ENCODE data around the gene KIAA1755.

The KIAA1755 gene

GRCh38 chr20:38245753-38246152, 14.8 kb downstream of the KIAA1755 start:
- no peak overlapping the region for H3K4me3 Mint-ChIP-seq
- peaks cover 28% of the 10 kb centered on the region for H3K9me3 Mint-ChIP-seq
- H3K36me3 Mint-ChIP-seq (ENCODE audit: low read depth) = peaks cover 15% of the 10 kb centered on the region
- H3K4me1 Mint-ChIP-seq = peaks cover 34% of the 10 kb centered on the region
- H3K27me3 Mint-ChIP-seq (ENCODE audit: low read depth) = peaks cover 7% of the 10 kb centered on the region
- no peak for TF ChIP-seq CTCF (IDR thresholded peaks at IDR 0.05; ENCODE audit: unreplicated experiment in 3 of 3)
- H3K27ac Mint-ChIP-seq = peak overlapping the region in 2 of 3 experiments; percentile 54 to 97

- H3K27ac Mint-ChIP-seq = no peak overlapping the region
- peaks cover 28% of the 10 kb centered on the region for H3K9me3 Mint-ChIP-seq
- peaks cover 7% of the 10 kb centered on the region for H3K27me3 Mint-ChIP-seq (ENCODE audit: low read depth)
- H3K4me3 Mint-ChIP-seq = no peak overlapping the region
- peaks cover 15% of the 10 kb centered on the region for H3K36me3 Mint-ChIP-seq (ENCODE audit: low read depth)
- TF ChIP-seq CTCF (IDR thresholded peaks at IDR 0.05; ENCODE audit: unreplicated experiment in 3 of 3) = no peak
- peaks cover 34% of the 10 kb centered on the region for H3K4me1 Mint-ChIP-seq
Measured at GRCh38 chr20:38243709-38244020, 16.9 kb downstream of the KIAA1755 start.

- H3K36me3 Mint-ChIP-seq (ENCODE audit: low read depth) = peaks cover 15% of the 10 kb centered on the region
- H3K27me3 Mint-ChIP-seq (ENCODE audit: low read depth) = peaks cover 10% of the 10 kb centered on the region
- H3K9me3 Mint-ChIP-seq = peaks cover 28% of the 10 kb centered on the region
- TF ChIP-seq CTCF (IDR thresholded peaks at IDR 0.05; ENCODE audit: unreplicated experiment in 3 of 3) = peak; percentile 12 to 50 (median 16)
- H3K4me3 Mint-ChIP-seq = no peak overlapping the region
- H3K27ac Mint-ChIP-seq = no peak overlapping the region
- peaks cover 31% of the 10 kb centered on the region for H3K4me1 Mint-ChIP-seq
Measured at GRCh38 chr20:38242848-38243708, 17.5 kb downstream of the KIAA1755 start.

GRCh38 chr20:38241201-38241600, 19.3 kb downstream of the KIAA1755 start:
- Mint-ChIP-seq H3K9me3 (peaks cover 28% of the 10 kb centered on the region), H3K4me1 (peaks cover 15% of the 10 kb centered on the region), H3K4me3 (no peak overlapping the region), H3K27me3 (ENCODE audit: low read depth) (peaks cover 7% of the 10 kb centered on the region), H3K27ac (no peak overlapping the region), H3K36me3 (ENCODE audit: low read depth) (peaks cover 15% of the 10 kb centered on the region)
- TF ChIP-seq CTCF (IDR thresholded peaks at IDR 0.05; ENCODE audit: unreplicated experiment in 3 of 3) = no peak

- H3K9me3 Mint-ChIP-seq = peaks cover 20% of the 10 kb centered on the region
- peaks cover 7% of the 10 kb centered on the region for H3K27me3 Mint-ChIP-seq (ENCODE audit: low read depth)
- H3K36me3 Mint-ChIP-seq (ENCODE audit: low read depth) = peaks cover 11% of the 10 kb centered on the region
- H3K4me1 Mint-ChIP-seq = peaks cover 10% of the 10 kb centered on the region
- TF ChIP-seq CTCF (IDR thresholded peaks at IDR 0.05; ENCODE audit: unreplicated experiment in 3 of 3) = no peak
- H3K4me3 Mint-ChIP-seq = no peak overlapping the region
- peak overlapping the region; percentile 71 to 95 (median 74) for H3K27ac Mint-ChIP-seq
Measured at GRCh38 chr20:38239441-38239840, 21.1 kb downstream of the KIAA1755 start.

- Mint-ChIP-seq H3K9me3 (peaks cover 17% of the 10 kb centered on the region), H3K27ac (peak overlapping the region; percentile 12 to 74 (median 68)), H3K27me3 (ENCODE audit: low read depth) (peaks cover 7% of the 10 kb centered on the region), H3K4me1 (peaks cover 10% of the 10 kb centered on the region), H3K4me3 (no peak overlapping the region), H3K36me3 (ENCODE audit: low read depth) (peaks cover 11% of the 10 kb centered on the region)
- TF ChIP-seq CTCF (IDR thresholded peaks at IDR 0.05; ENCODE audit: unreplicated experiment in 3 of 3) = no peak
Measured at GRCh38 chr20:38238829-38239228, 21.7 kb downstream of the KIAA1755 start.
